GM12878 (cell line): ENCODE results near the gene SF3B4. TPM values are rescaled to one million over a fixed set of nuclear protein-coding genes. Genes with fewer than 3 reads are reported as not detected.

Experiments used
- ATAC-seq: fragments of 200-7000 bp; cut with Tn5 transposase; 3 replicates; pipeline ENCODE4 v1.9.1; 2020; ENCODE audit warnings: mild to moderate bottlenecking, moderate library complexity
- BruUV-seq: library from RNA; stranded (reverse); fragments of 400-500 nt; replicated peaks from 2 replicates; lab custom pipeline; 2021; lab: Mats Ljungman, UMichigan
- CTCF ChIA-PET: fragments of 300-600 bp; sonication (Branson Sonifier 250); formaldehyde crosslinking; extraction: SDS; loops from one replicate; lab custom pipeline; 2021; ENCODE audit warnings: inconsistent platforms; lab: Yijun Ruan, JAX
- POLR2A ChIA-PET: fragments of 350-600 bp; formaldehyde crosslinking; extraction: SDS; loops from one replicate; lab custom pipeline; 2021; ENCODE audit warnings: inconsistent platforms; lab: Charles Lee
- RAD21 ChIA-PET: fragments of 300-600 bp; sonication (Branson Sonifier 250); formaldehyde crosslinking; loops from one replicate; lab custom pipeline; 2023; ENCODE audit warnings: antibody characterized with exemption; ENCODE audit not compliant: unreplicated experiment; lab: Charles Lee
- SMC1A ChIA-PET: fragments of 300-600 bp; sonication (Branson Sonifier 250); formaldehyde crosslinking; loops from one replicate; lab custom pipeline; 2023; ENCODE audit not compliant: unreplicated experiment, uncharacterized antibody; lab: Charles Lee
- DNase-seq: peaks from one replicate; pipeline ENCODE4 v3.0.0-alpha.2; 2011; ENCODE audit warnings: low read depth, low spot score
- FAIRE-seq: peaks from 3 replicates; lab custom pipeline; 2011; peaks lifted over from hg19 to GRCh38; lab: Jason Lieb, UNC
- H2AFZ ChIP-seq: 2 replicates; pipeline ENCODE4 v1.6.0; 2011; ENCODE audit warnings: low read depth, low read length, control low read depth; ENCODE audit not compliant: control insufficient read depth
- H3K27ac ChIP-seq: 2 replicates; pipeline ENCODE4 v1.5.1; 2011; ENCODE audit warnings: control low read depth; ENCODE audit not compliant: control insufficient read depth, insufficient read depth
- H3K27me3 ChIP-seq, 2 experiments: replicated peaks in 1 of 2; 2 replicates each; pipeline versions ENCODE4 v1.6.0 to v1.6.1; 2011; ENCODE audit warnings: low read length in 1 of 2; ENCODE audit not compliant: control insufficient read depth in 2 of 2, insufficient read depth in 2 of 2
- H3K36me3 ChIP-seq, 2 experiments: 2 replicates each; pipeline ENCODE4 v1.5.1; 2011; ENCODE audit warnings: low read length in 1 of 2; ENCODE audit not compliant: control insufficient read depth in 2 of 2, insufficient read depth in 2 of 2
- H3K4me1 ChIP-seq: 2 replicates; pipeline ENCODE4 v1.6.1; 2011; ENCODE audit warnings: mild to moderate bottlenecking, low read length, moderate library complexity, mixed read lengths; ENCODE audit not compliant: control insufficient read depth, insufficient read depth
- H3K4me2 ChIP-seq: 2 replicates; pipeline ENCODE4 v1.6.0; 2011; ENCODE audit warnings: control low read depth; ENCODE audit not compliant: control insufficient read depth, insufficient read depth
- H3K4me3 ChIP-seq: fragments of 200-600 bp; sonication (generic); 2 replicates; pipeline ENCODE4 v1.5.1; 2016
- H3K79me2 ChIP-seq: 2 replicates; pipeline ENCODE4 v1.6.0; 2011; ENCODE audit warnings: low read length; ENCODE audit not compliant: control insufficient read depth, insufficient read depth
- H3K9ac ChIP-seq: 2 replicates; pipeline ENCODE4 v1.8.0; 2011; ENCODE audit warnings: low read length, control low read depth, mixed read lengths; ENCODE audit not compliant: control insufficient read depth, insufficient read depth
- H3K9me3 ChIP-seq: replicated peaks from 3 replicates; pipeline ENCODE4 v1.5.1; 2011; ENCODE audit warnings: mild to moderate bottlenecking, low read length; ENCODE audit not compliant: control insufficient read depth, insufficient read depth
- H4K20me1 ChIP-seq: 2 replicates; pipeline ENCODE4 v1.6.0; 2011; ENCODE audit not compliant: control insufficient read depth, insufficient read depth
- BMI1 ChIP-seq: fragments of 450-650 bp; IDR thresholded peaks from 2 replicates; pipeline ENCODE4 v1.6.1; 2016; ENCODE audit warnings: mild to moderate bottlenecking, moderate library complexity, borderline replicate concordance
- CTCF ChIP-seq, 3 experiments: IDR thresholded peaks in 2 of 3; conservative IDR thresholded peaks in 1 of 3; 2 replicates each; pipeline ENCODE4 v1.5.1; 2011; ENCODE audit warnings: low read depth in 3 of 3, low read length in 3 of 3, mild to moderate bottlenecking in 3 of 3, control low read depth in 2 of 3, moderate library complexity in 2 of 3, inconsistent platforms in 1 of 3, mixed read lengths in 1 of 3; ENCODE audit not compliant: control insufficient read depth in 2 of 3, insufficient read depth in 1 of 3; ENCODE audit errors: extremely low read depth in 1 of 3
- LARP7 ChIP-seq: fragments of 450-650 bp; IDR thresholded peaks from 2 replicates; pipeline ENCODE4 v1.6.1; 2017; ENCODE audit warnings: mild to moderate bottlenecking
- MEF2B ChIP-seq: fragments of 450-650 bp; IDR thresholded peaks from 2 replicates; pipeline ENCODE4 v1.6.1; 2018; ENCODE audit warnings: mild to moderate bottlenecking, moderate library complexity; ENCODE audit not compliant: partially characterized antibody, poor library complexity, severe bottlenecking
- MYC ChIP-seq: IDR thresholded peaks from 2 replicates; pipeline ENCODE4 v1.6.1; 2011; ENCODE audit warnings: mild to moderate bottlenecking, low read length, moderate library complexity, inconsistent platforms; ENCODE audit not compliant: insufficient read depth, insufficient replicate concordance, insufficient read length, severe bottlenecking
- NFXL1 ChIP-seq: fragments of 450-650 bp; IDR thresholded peaks from 2 replicates; pipeline ENCODE4 v1.6.1; 2017; ENCODE audit warnings: antibody characterized with exemption, mild to moderate bottlenecking, borderline replicate concordance
- POLR2AphosphoS5 ChIP-seq: IDR thresholded peaks from 2 replicates; pipeline ENCODE4 v1.6.1; 2011; ENCODE audit warnings: mild to moderate bottlenecking, low read length, inconsistent platforms
- RUNX3 ChIP-seq: IDR thresholded peaks from 2 replicates; pipeline ENCODE4 v1.6.1; 2012; ENCODE audit warnings: low read length, inconsistent platforms
- SIX5 ChIP-seq: IDR thresholded peaks from 2 replicates; pipeline ENCODE4 v1.6.1; 2011; ENCODE audit warnings: mild to moderate bottlenecking, low read depth, low read length, moderate library complexity; ENCODE audit not compliant: severe bottlenecking
- SKIL ChIP-seq: fragments of 450-650 bp; IDR thresholded peaks from 2 replicates; pipeline ENCODE4 v1.6.1; 2017; ENCODE audit warnings: mild to moderate bottlenecking, low read depth, inconsistent platforms; ENCODE audit not compliant: poor library complexity, severe bottlenecking
- SPI1 ChIP-seq: IDR thresholded peaks from 2 replicates; pipeline ENCODE4 v1.6.1; 2011; ENCODE audit warnings: low read depth, mild to moderate bottlenecking, low read length, moderate library complexity, borderline replicate concordance; ENCODE audit not compliant: insufficient read depth
- TAF1 ChIP-seq: IDR thresholded peaks from 2 replicates; pipeline ENCODE4 v1.6.1; 2011; ENCODE audit warnings: mild to moderate bottlenecking, low read depth, low read length, borderline replicate concordance
- WRNIP1 ChIP-seq: IDR thresholded peaks from 2 replicates; pipeline ENCODE4 v1.6.1; 2011; ENCODE audit warnings: low read depth, low read length, improper control_type of control experiment, borderline replicate concordance
- ZBTB40 ChIP-seq: fragments of 450-650 bp; IDR thresholded peaks from 2 replicates; pipeline ENCODE4 v1.6.1; 2016; ENCODE audit warnings: mild to moderate bottlenecking, moderate library complexity, borderline replicate concordance
- ZSCAN29 ChIP-seq: fragments of 450-650 bp; IDR thresholded peaks from 2 replicates; pipeline ENCODE4 v1.6.1; 2017; ENCODE audit warnings: mild to moderate bottlenecking, moderate library complexity
- WGBS: methylation state at CpG from one replicate; pipeline ENCODE4 v1.1.6; 2016; ENCODE audit warnings: low lambda C conversion rate; ENCODE audit not compliant: insufficient replicate concordance, insufficient coverage; ENCODE audit errors: missing lambda C conversion rate; 5-methylcytosine and 5-hydroxymethylcytosine counted together
- in situ Hi-C: fragments of 300-500 bp; cut with MboI; formaldehyde crosslinking; loops from 9 replicates; pipeline ENCODE4 v1.14.3; 2018; ENCODE audit warnings: mixed read lengths
- intact Hi-C: fragments of 100-400 bp; cut with micrococcal nuclease; formaldehyde crosslinking; loops from one replicate; pipeline ENCODE4 v1.14.2; 2022; ENCODE audit not compliant: unreplicated experiment
- polyA plus RNA-seq, 11 experiments: library from polyadenylated mRNA; depleted of rRNA in 4 of 11; unstranded in 6 of 11; stranded (reverse) in 5 of 11; fragments of >200 nt; fragmentation: Nextera tagmentation in 4 of 11; fragmentation: Illumina TruSeq in 1 of 11; extraction: Ambion mirVana in 4 of 11; extraction: Trizol in 1 of 11; gene quantifications; 1 replicate in 1 of 11; 2 replicates in 10 of 11; pipeline versions ENCODE4 v1.2.1 to v1.2.3, GENCODE V29; 2011 to 2016; ENCODE audit warnings: inconsistent platforms in 2 of 11, missing spikeins in 2 of 11, low read depth in 1 of 11
- total RNA-seq, 4 experiments: library from RNA; depleted of rRNA in 3 of 4; stranded (reverse); fragments of >200 nt in 3 of 4; fragmentation: Illumina TruSeq in 1 of 4; extraction: Trizol in 1 of 4; gene quantifications; 2 replicates each; pipeline versions ENCODE4 v1.2.1 to v1.2.3, GENCODE V29; 2013 to 2021

SF3B4 gene
- total and polyA plus RNA-seq, 10 of the 15 experiments (the other 5 are each of a cell fraction or from before 2014, with no cell fraction given): 1.9 to 146 (median 27.5) TPM

- CTCF ChIA-PET: interaction anchor here (1.0 kb wide), 1 partner anchor 13 kb away, joined by 3 read pairs; no protein-coding TSS in a partner anchor
- WGBS: 61% methylated on average over 1 of the region's 1 CpG
- TF ChIP-seq TAF1 (no peak), SKIL (no peak), BMI1 (no peak), MYC (no peak), MEF2B (no peak), POLR2AphosphoS5 (no peak), NFXL1 (no peak), ZBTB40 (no peak), RUNX3 (no peak), SPI1 (no peak), ZSCAN29 (no peak), LARP7 (no peak), CTCF (IDR thresholded peaks at IDR 0.05 in 2 of 3, conservative IDR thresholded peaks at IDR 0.05 in 1 of 3; ENCODE audit: control insufficient read depth in 2 of 3, extremely low read depth in 1 of 3, insufficient read depth in 1 of 3, low read depth in 3 of 3, low read length in 3 of 3) (no peak), SIX5 (no peak), WRNIP1 (no peak)
Observed at GRCh38 chr1:149914545-149914944, 13.1 kb downstream of the SF3B4 start.

More at GRCh38 chr1:149914545-149914944, 13.1 kb downstream of the SF3B4 start:
- FAIRE-seq: no peak
- peaks cover 10% of the 10 kb centered on the region; the same call in 1 of the 2 replicates for H3K4me1 ChIP-seq
- RAD21 ChIA-PET: no interaction called here
- SMC1A ChIA-PET: interaction anchor here (0.9 kb wide), 1 partner anchor 251 kb away, joined by 3 read pairs; no protein-coding TSS in a partner anchor
- intact Hi-C loops: no loop called here
- no peaks in the 10 kb centered on the region for H3K9me3 ChIP-seq
- H3K79me2 ChIP-seq: no peaks in the 10 kb centered on the region
- BruUV-seq: no TSS peak
- no peak overlapping the region for H3K4me3 ChIP-seq
- H4K20me1 ChIP-seq: no peaks in the 10 kb centered on the region
- no peak overlapping the region for H2AFZ ChIP-seq
- H3K27ac ChIP-seq: no peak overlapping the region
- H3K27me3 ChIP-seq: peaks cover 0 to 3% of the 10 kb centered on the region in 2 experiments; a peak in 2 of 4 replicates
- no peak for ATAC-seq
- DNase-seq: no peak
- no peaks in the 10 kb centered on the region for H3K36me3 ChIP-seq
- in situ Hi-C loops: no loop called here
- POLR2A ChIA-PET: interaction anchor here (1.2 kb wide), 1 partner anchor 14 kb away, joined by 3 read pairs; no protein-coding TSS in a partner anchor
- no peak overlapping the region for H3K9ac ChIP-seq
- no peak overlapping the region for H3K4me2 ChIP-seq
